Esophagus (tissue), 2 donors: ENCODE results near the gene POU4F3. TPM values are rescaled to one million over a fixed set of nuclear protein-coding genes. Genes with fewer than 3 reads are reported as not detected.

Experiments
- H3K27ac ChIP-seq, 2 donors: one replicate each; pipeline ENCODE4 v1.5.1; 2013; ENCODE audit warnings: low read depth in 2 of 2, mild to moderate bottlenecking in 2 of 2, inconsistent platforms in 1 of 2, low read length in 1 of 2, moderate library complexity in 1 of 2
- H3K27me3 ChIP-seq, 2 donors: one replicate each; pipeline ENCODE4 v1.6.1; 2013; ENCODE audit warnings: low read length in 2 of 2, control low read depth in 1 of 2, mild to moderate bottlenecking in 1 of 2; ENCODE audit not compliant: insufficient read depth in 2 of 2, control insufficient read depth in 1 of 2
- H3K36me3 ChIP-seq, 2 donors: one replicate each; pipeline ENCODE4 v1.6.1; 2013; ENCODE audit warnings: low read length in 1 of 2; ENCODE audit not compliant: control insufficient read depth in 2 of 2, insufficient read depth in 2 of 2
- H3K4me1 ChIP-seq, 2 donors: one replicate each; pipeline ENCODE4 v1.6.1; 2013; ENCODE audit warnings: low read length in 1 of 2; ENCODE audit not compliant: control insufficient read depth in 2 of 2, insufficient read depth in 2 of 2
- H3K4me3 ChIP-seq, 2 donors: one replicate each; pipeline ENCODE4 v1.5.1; 2013; ENCODE audit warnings: low read length in 2 of 2, mild to moderate bottlenecking in 2 of 2, low read depth in 1 of 2, moderate library complexity in 1 of 2
- H3K9me3 ChIP-seq, 2 donors: one replicate each; pipeline ENCODE4 v1.6.1; 2013; ENCODE audit warnings: mild to moderate bottlenecking in 2 of 2, low read depth in 1 of 2, low read length in 1 of 2, moderate library complexity in 1 of 2; ENCODE audit not compliant: control insufficient read depth in 2 of 2, insufficient read depth in 1 of 2
- WGBS, 2 donors: extraction: QIAGEN DNeasy Blood & Tissue Kit; methylation state at CpG; one replicate each; pipeline ENCODE4 v1.1.7; 2013; 5-methylcytosine and 5-hydroxymethylcytosine counted together
- polyA plus RNA-seq, 2 donors: library from polyadenylated mRNA; stranded (reverse); fragments of 200-250 nt; gene quantifications; one replicate each; pipeline ENCODE4 v1.2.3, GENCODE V29; 2013
- donor health status: healthy with polysubstance abuse.
- donor health status: Bipolar disorder and iron deficiency.

POU4F3 gene
- polyA plus RNA-seq, 2 donors: 0.08 TPM; not detected in 1

- H3K9me3 ChIP-seq: peaks cover 0 to 7% of the 10 kb centered on the region in 2 donors
- H3K4me3 ChIP-seq: no peak overlapping the region
- no peaks in the 10 kb centered on the region for H3K36me3 ChIP-seq
- peaks cover 15 to 35% of the 10 kb centered on the region in 2 donors for H3K27me3 ChIP-seq
- WGBS, 2 donors: 4 to 6% methylated on average over 34 of the region's 34 CpGs
- peaks cover 0 to 6% of the 10 kb centered on the region in 2 donors for H3K4me1 ChIP-seq
- no peak overlapping the region for H3K27ac ChIP-seq
Observed at GRCh38 chr5:146337264-146337904, 1.3 kb upstream of the POU4F3 start.

GRCh38 chr5:146337928-146338327 lies 711 bp upstream of the POU4F3 start:
- H3K9me3 ChIP-seq: peaks cover 0 to 9% of the 10 kb centered on the region in 2 donors
- no peak overlapping the region for H3K27ac ChIP-seq
- H3K4me3 ChIP-seq: no peak overlapping the region
- 3% methylated on average over 8 of the region's 8 CpGs for whole genome bisulfite sequencing, 2 donors
- no peaks in the 10 kb centered on the region for H3K36me3 ChIP-seq
- peaks cover 0 to 6% of the 10 kb centered on the region in 2 donors for H3K4me1 ChIP-seq
- H3K27me3 ChIP-seq: peaks cover 15 to 40% of the 10 kb centered on the region in 2 donors

GRCh38 chr5:146339715-146340259 lies 1.1 kb downstream of the POU4F3 start:
- 12 to 13% methylated on average over 44 of the region's 44 CpGs for WGBS, 2 donors
- Histone ChIP-seq H3K9me3 (peaks cover 0 to 9% of the 10 kb centered on the region in 2 donors), H3K4me1 (peaks cover 3 to 6% of the 10 kb centered on the region in 2 donors), H3K4me3 (no peak overlapping the region), H3K36me3 (no peaks in the 10 kb centered on the region), H3K27ac (no peak overlapping the region), H3K27me3 (peaks cover 24 to 52% of the 10 kb centered on the region in 2 donors)

GRCh38 chr5:146340260-146341081 lies 1.8 kb downstream of the POU4F3 start:
- no peaks in the 10 kb centered on the region for H3K36me3 ChIP-seq
- peaks cover 0 to 9% of the 10 kb centered on the region in 2 donors for H3K9me3 ChIP-seq
- no peak overlapping the region for H3K4me3 ChIP-seq
- H3K27me3 ChIP-seq: peaks cover 24 to 56% of the 10 kb centered on the region in 2 donors
- peaks cover 4 to 6% of the 10 kb centered on the region in 2 donors for H3K4me1 ChIP-seq
- 8 to 9% methylated on average over 40 of the region's 40 CpGs for WGBS, 2 donors
- no peak overlapping the region for H3K27ac ChIP-seq

- 7 to 10% methylated on average over 6 of the region's 6 CpGs for WGBS, 2 donors
- H3K27ac ChIP-seq: no peak overlapping the region
Observed at GRCh38 chr5:146341854-146342253, 3.2 kb downstream of the POU4F3 start.

GRCh38 chr5:146342519-146342881 lies 3.9 kb downstream of the POU4F3 start:
- Histone ChIP-seq H3K9me3 (peaks cover 0 to 9% of the 10 kb centered on the region in 2 donors), H3K27ac (no peak overlapping the region), H3K4me1 (peaks cover 4 to 6% of the 10 kb centered on the region in 2 donors), H3K27me3 (peaks cover 18 to 56% of the 10 kb centered on the region in 2 donors), H3K4me3 (no peak overlapping the region), H3K36me3 (no peaks in the 10 kb centered on the region)
- 6 to 8% methylated on average over 14 of the region's 14 CpGs for WGBS, 2 donors

More at GRCh38 chr5:146341854-146342253, 3.2 kb downstream of the POU4F3 start:
- H3K4me3 ChIP-seq: no peak overlapping the region
- peaks cover 4 to 6% of the 10 kb centered on the region in 2 donors for H3K4me1 ChIP-seq
- H3K27me3 ChIP-seq: peaks cover 21 to 59% of the 10 kb centered on the region in 2 donors
- no peaks in the 10 kb centered on the region for H3K36me3 ChIP-seq
- peaks cover 0 to 9% of the 10 kb centered on the region in 2 donors for H3K9me3 ChIP-seq

- H3K4me1 ChIP-seq: peaks cover 4 to 6% of the 10 kb centered on the region in 2 donors
- H3K27ac ChIP-seq: no peak overlapping the region
- H3K36me3 ChIP-seq: no peaks in the 10 kb centered on the region
- H3K4me3 ChIP-seq: no peak overlapping the region
- 6% methylated on average over 46 of the region's 46 CpGs for WGBS, 2 donors
- peaks cover 0 to 9% of the 10 kb centered on the region in 2 donors for H3K9me3 ChIP-seq
- peaks cover 18 to 52% of the 10 kb centered on the region in 2 donors for H3K27me3 ChIP-seq
Observed at GRCh38 chr5:146342882-146343865, 4.5 kb downstream of the POU4F3 start.

- WGBS, 2 donors: 4 to 7% methylated on average over 30 to 31 of the region's 31 CpGs
Observed at GRCh38 chr5:146344155-146345118, 5.8 kb downstream of the POU4F3 start.

More at GRCh38 chr5:146344155-146345118, 5.8 kb downstream of the POU4F3 start:
- Histone ChIP-seq H3K4me1 (peaks cover 4 to 6% of the 10 kb centered on the region in 2 donors), H3K9me3 (peaks cover 0 to 9% of the 10 kb centered on the region in 2 donors), H3K27ac (no peak overlapping the region), H3K27me3 (peaks cover 12 to 44% of the 10 kb centered on the region in 2 donors), H3K36me3 (no peaks in the 10 kb centered on the region), H3K4me3 (no peak overlapping the region)
